ENCODE results near the gene SHD.

DNA sequence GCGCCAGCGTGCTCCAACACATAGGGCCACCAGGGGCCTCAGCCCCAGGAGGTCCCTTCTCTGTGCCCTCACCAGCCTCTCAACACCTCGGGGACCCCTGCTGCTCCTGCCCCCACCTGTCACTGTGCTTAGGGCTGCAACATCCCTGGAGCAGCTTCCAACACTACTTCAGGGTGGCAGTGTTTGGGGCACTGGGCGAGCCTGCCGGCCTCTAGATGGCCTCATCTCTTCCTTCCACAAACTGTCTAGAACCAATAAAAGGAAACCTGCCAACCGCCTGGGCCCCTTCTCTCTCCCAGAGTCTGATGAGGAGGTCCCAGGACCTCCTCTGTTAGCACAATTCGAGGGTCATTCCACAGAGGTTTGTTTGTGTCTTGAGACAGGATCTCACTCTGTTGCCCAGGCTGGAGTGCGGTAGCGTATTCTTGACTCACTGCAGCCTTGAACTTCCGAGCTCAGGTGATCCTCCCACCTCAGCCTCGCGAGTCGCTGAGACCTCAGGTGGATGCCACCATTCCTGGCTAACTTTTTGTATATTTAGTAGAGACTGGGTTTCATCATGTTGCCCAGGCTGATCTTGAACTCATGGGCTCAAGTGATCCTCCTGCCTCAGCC lies 10.1 kb upstream of the SHD start:
- no peak for TF ChIP-seq CTCF (IDR thresholded peaks at IDR 0.05; ENCODE audit: poor library complexity)
- no peak for TF ChIP-seq EZH2 (IDR thresholded peaks at IDR 0.05; ENCODE audit: borderline replicate concordance)
- no peak for TF ChIP-seq EZH2phosphoT487 (IDR thresholded peaks at IDR 0.05; ENCODE audit: low read depth, severe bottlenecking, unreplicated experiment)

Measured in hepatocyte (in vitro differentiated cells).